CD14-positive monocyte (primary cell): ENCODE measurements around the gene RBSN. TPM values are rescaled to one million over a fixed set of nuclear protein-coding genes. Genes with fewer than 3 reads are reported as not detected.

ENCODE experiments used
- DNase-seq, 3 donors: peaks; one replicate each; pipeline ENCODE4 v3.0.0-alpha.2; 2011 to 2022
- H2AFZ ChIP-seq: 2 replicates; pipeline ENCODE4 v1.6.0; 2012; ENCODE audit warnings: mild to moderate bottlenecking, low read depth, low read length, inconsistent platforms; ENCODE audit not compliant: insufficient read depth, poor library complexity, severe bottlenecking
- H3K27ac ChIP-seq, 2 donors: 1 replicate in 1 of 2; 2 replicates in 1 of 2; pipeline ENCODE4 v1.5.1; 2012 to 2013; ENCODE audit warnings: low read length in 2 of 2, control low read depth in 1 of 2, inconsistent platforms in 1 of 2, low read depth in 1 of 2, mild to moderate bottlenecking in 1 of 2
- H3K27me3 ChIP-seq, 2 donors: one replicate each; pipeline versions ENCODE4 v1.6.0 to v1.6.1; 2011 to 2013; ENCODE audit warnings: low read length in 2 of 2; ENCODE audit not compliant: control insufficient read depth in 2 of 2, insufficient read depth in 2 of 2
- H3K36me3 ChIP-seq, 2 donors: replicated peaks in 1 of 2; 1 replicate in 1 of 2; 2 replicates in 1 of 2; pipeline versions ENCODE4 v1.5.1 to v1.6.1; 2012 to 2013; ENCODE audit warnings: low read length in 2 of 2, control low read depth in 1 of 2, inconsistent platforms in 1 of 2, mild to moderate bottlenecking in 1 of 2; ENCODE audit not compliant: insufficient read depth in 2 of 2, control insufficient read depth in 1 of 2
- H3K4me1 ChIP-seq, 2 donors: 1 replicate in 1 of 2; 2 replicates in 1 of 2; pipeline versions ENCODE4 v1.5.1 to v1.6.1; 2012 to 2013; ENCODE audit warnings: low read length in 2 of 2, control low read depth in 1 of 2, inconsistent platforms in 1 of 2, mild to moderate bottlenecking in 1 of 2, moderate library complexity in 1 of 2; ENCODE audit not compliant: insufficient read depth in 2 of 2, control insufficient read depth in 1 of 2
- H3K4me2 ChIP-seq: replicated peaks from 2 replicates; pipeline ENCODE3; 2012; ENCODE audit warnings: low read length, moderate library complexity, mild to moderate bottlenecking; ENCODE audit not compliant: poor library complexity, severe bottlenecking; ENCODE audit errors: extremely low read depth
- H3K4me3 ChIP-seq, 3 experiments: fragments of 200-600 bp in 1 of 3; sonication (generic) in 1 of 3; replicated peaks in 1 of 3; 1 replicate in 2 of 3; 2 replicates in 1 of 3; pipeline ENCODE4 v1.5.1; 2011 to 2013; ENCODE audit warnings: low read length in 3 of 3, mild to moderate bottlenecking in 3 of 3, control low read depth in 2 of 3, low read depth in 2 of 3, inconsistent platforms in 1 of 3, moderate library complexity in 1 of 3
- H3K79me2 ChIP-seq: 2 replicates; pipeline ENCODE4 v1.6.0; 2012; ENCODE audit warnings: mild to moderate bottlenecking, control low read depth, inconsistent platforms, low read length, moderate library complexity; ENCODE audit not compliant: insufficient read depth
- H3K9ac ChIP-seq: 2 replicates; pipeline ENCODE4 v1.6.0; 2017; ENCODE audit warnings: low read length, mild to moderate bottlenecking; ENCODE audit not compliant: insufficient read depth, poor library complexity, severe bottlenecking
- H3K9me3 ChIP-seq, 2 donors: replicated peaks in 1 of 2; 1 replicate in 1 of 2; 2 replicates in 1 of 2; pipeline versions ENCODE4 v1.5.1 to v1.6.1; 2012 to 2013; ENCODE audit warnings: low read length in 2 of 2, control low read depth in 1 of 2; ENCODE audit not compliant: control insufficient read depth in 1 of 2, insufficient read depth in 1 of 2
- H4K20me1 ChIP-seq: 2 replicates; pipeline ENCODE4 v1.6.0; 2012; ENCODE audit warnings: mild to moderate bottlenecking, low read length, control low read depth, moderate library complexity; ENCODE audit not compliant: insufficient read depth
- H3K27ac Mint-ChIP-seq, 7 donors: one replicate each; pipeline ENCODE4 v1.8.0; 2020; ENCODE audit warnings: mild to moderate bottlenecking in 7 of 7, mixed read lengths in 7 of 7, moderate library complexity in 6 of 7, inconsistent platforms in 2 of 7
- H3K27me3 Mint-ChIP-seq, 3 donors: one replicate each; pipeline ENCODE4 v1.8.0; 2021 to 2022; ENCODE audit warnings: low read depth in 3 of 3, mild to moderate bottlenecking in 3 of 3, mixed read lengths in 3 of 3, moderate library complexity in 3 of 3, inconsistent platforms in 1 of 3
- H3K36me3 Mint-ChIP-seq, 2 donors: one replicate each; pipeline ENCODE4 v1.8.0; 2020; ENCODE audit warnings: mixed read lengths in 2 of 2, inconsistent platforms in 1 of 2, mild to moderate bottlenecking in 1 of 2
- H3K4me1 Mint-ChIP-seq: one replicate; pipeline ENCODE4 v1.8.0; 2020; ENCODE audit warnings: mild to moderate bottlenecking, mixed read lengths
- H3K4me3 Mint-ChIP-seq, 2 donors: one replicate each; pipeline ENCODE4 v1.8.0; 2020; ENCODE audit warnings: mild to moderate bottlenecking in 2 of 2, mixed read lengths in 2 of 2, moderate library complexity in 1 of 2
- H3K9me3 Mint-ChIP-seq, 7 donors: one replicate each; pipeline ENCODE4 v1.8.0; 2020 to 2022; ENCODE audit warnings: mixed read lengths in 7 of 7, mild to moderate bottlenecking in 6 of 7, moderate library complexity in 6 of 7, inconsistent platforms in 2 of 7
- CTCF ChIP-seq: fragments of 200-600 bp; IDR thresholded peaks from one replicate; pipeline ENCODE4 v1.8.0; 2022; ENCODE audit warnings: antibody characterized with exemption, mild to moderate bottlenecking
- WGBS: methylation state at CpG from one replicate; pipeline ENCODE4 v1.1.5; 2013; ENCODE audit warnings: missing lambda C conversion rate; ENCODE audit not compliant: insufficient coverage; 5-methylcytosine and 5-hydroxymethylcytosine counted together
- intact Hi-C, 2 donors: fragments of 100-400 bp; cut with micrococcal nuclease; formaldehyde crosslinking; loops; one replicate each; pipeline versions ENCODE4 v1.15.0 to v1.15.1; 2023
- polyA plus RNA-seq, 3 donors: library from polyadenylated mRNA; depleted of rRNA in 1 of 3; unstranded in 2 of 3; stranded (reverse) in 1 of 3; fragments of 300-500 nt in 2 of 3; fragments of >200 nt in 1 of 3; fragmentation: Illumina TruSeq in 2 of 3; gene quantifications; 1 replicate in 2 of 3; 2 replicates in 1 of 3; pipeline ENCODE4 v1.2.3, GENCODE V29; 2012 to 2021

RBSN gene
- polyA plus RNA-seq, 3 donors = 6.7 to 10.1 (median 8.1) TPM

- Histone ChIP-seq H3K27ac (no peak overlapping the region), H3K9ac (no peak overlapping the region), H3K4me2 (no peak overlapping the region), H3K36me3 (peaks cover 88 to 99% of the 10 kb centered on the region in 2 donors), H2AFZ (no peak overlapping the region), H4K20me1 (no peaks in the 10 kb centered on the region), H3K4me3 (no peak overlapping the region), H3K27me3 (no peaks in the 10 kb centered on the region), H3K9me3 (no peaks in the 10 kb centered on the region), H3K79me2 (no peaks in the 10 kb centered on the region), H3K4me1 (peaks cover 8 to 9% of the 10 kb centered on the region in 2 donors)
- H3K4me3 Mint-ChIP-seq = no peak overlapping the region
- H3K27ac Mint-ChIP-seq = no peak overlapping the region
- H3K4me1 Mint-ChIP-seq = peaks cover 17% of the 10 kb centered on the region
- no peak for DNase-seq
- WGBS = 100% methylated on average over 1 of the region's 3 CpGs
- peaks cover 88 to 96% of the 10 kb centered on the region in 2 donors for H3K36me3 Mint-ChIP-seq
- H3K27me3 Mint-ChIP-seq = no peaks in the 10 kb centered on the region
- H3K9me3 Mint-ChIP-seq = no peaks in the 10 kb centered on the region
- intact Hi-C loops = no loop called here
- TF ChIP-seq CTCF = no peak
Observed at GRCh38 chr3:15079091-15079490, 19.9 kb downstream of the RBSN start.

- Histone ChIP-seq H3K4me2 (no peak overlapping the region), H3K27me3 (no peaks in the 10 kb centered on the region), H2AFZ (no peak overlapping the region), H3K79me2 (no peaks in the 10 kb centered on the region), H3K9me3 (no peaks in the 10 kb centered on the region), H3K4me3 (no peak overlapping the region), H3K9ac (no peak overlapping the region), H3K4me1 (peaks cover 6 to 8% of the 10 kb centered on the region in 2 donors), H3K27ac (no peak overlapping the region), H4K20me1 (no peaks in the 10 kb centered on the region), H3K36me3 (peaks cover 71 to 94% of the 10 kb centered on the region in 2 donors)
- Mint-ChIP-seq H3K4me3 (no peak overlapping the region), H3K27ac (peak overlapping the region in 2 of 7 donors; percentile 40 to 83), H3K4me1 (peaks cover 9% of the 10 kb centered on the region), H3K27me3 (no peaks in the 10 kb centered on the region), H3K36me3 (peaks cover 72 to 92% of the 10 kb centered on the region in 2 donors), H3K9me3 (no peaks in the 10 kb centered on the region)
- no peak for DNase-seq
- intact Hi-C loops = no loop called here
- 99% methylated on average over 19 of the region's 19 CpGs for WGBS
- no peak for TF ChIP-seq CTCF
Observed at GRCh38 chr3:15074500-15074899, 24.4 kb downstream of the RBSN start.
